HepG2 (cell line): ENCODE data around the gene CLDN11.

Source experiments
- CEBPG ChIP-seq: IDR thresholded peaks from 2 replicates; pipeline ENCODE4 v1.6.1; 2016
- E2F1 ChIP-seq: sonication (generic); formaldehyde crosslinking; IDR thresholded peaks from 2 replicates; pipeline ENCODE4 v1.5.0; 2020; ENCODE audit warnings: missing genetic modification reagents
- HMG20B ChIP-seq: conservative IDR thresholded peaks from 2 replicates; pipeline ENCODE4 v1.6.1; 2016; ENCODE audit warnings: missing genetic modification reagents, missing compliant biosample characterization
- MXI1 ChIP-seq: IDR thresholded peaks from 3 replicates; pipeline ENCODE4 v1.6.1; 2012; ENCODE audit warnings: low read depth, low read length, inconsistent platforms, borderline replicate concordance
- NFYB ChIP-seq: sonication (generic); formaldehyde crosslinking; IDR thresholded peaks from 2 replicates; pipeline ENCODE4 v1.4.0; 2020; ENCODE audit warnings: missing genetic modification reagents
- ZNF644 ChIP-seq: IDR thresholded peaks from 2 replicates; pipeline ENCODE4 v1.6.1; 2016; ENCODE audit warnings: low read depth
- ZNF75D ChIP-seq: sonication (generic); formaldehyde crosslinking; IDR thresholded peaks from 2 replicates; pipeline ENCODE4 v1.8.1; 2023; ENCODE audit warnings: missing genetic modification reagents, mild to moderate bottlenecking, borderline replicate concordance
- ZZZ3 ChIP-seq: sonication (generic); formaldehyde crosslinking; IDR thresholded peaks from 2 replicates; pipeline ENCODE4 v1.4.0; 2020; ENCODE audit warnings: missing genetic modification reagents, mild to moderate bottlenecking, borderline replicate concordance

GRCh38 chr3:170428095-170428494 lies 9.4 kb downstream of the CLDN11 start:
- TF ChIP-seq E2F1 (CRISPR knock-in tag) (no peak), ZNF644 (no peak), NFYB (CRISPR knock-in tag) (no peak), ZZZ3 (CRISPR knock-in tag) (no peak), MXI1 (no peak), ZNF75D (CRISPR knock-in tag) (no peak), CEBPG (CRISPR knock-in tag) (no peak), HMG20B (CRISPR knock-in tag) (no peak)
